Measurements from ENCODE around the gene TMEM151A.

TMEM151A gene

GRCh38 chr11:66282468-66283455 lies 8.9 kb upstream of the TMEM151A start:
- no peaks in the 10 kb centered on the region for H3K36me3 ChIP-seq (ENCODE audit: control insufficient read depth, insufficient read depth, low read length)
- no peaks in the 10 kb centered on the region for H3K27me3 ChIP-seq (ENCODE audit: insufficient read depth, low read length, poor library complexity)
- peak; percentile 99 for DNase-seq
- no peak overlapping the region for H2BK120ac ChIP-seq (ENCODE audit: low read depth, low read length)
- H3K9ac ChIP-seq (ENCODE audit: low read length), result no peak overlapping the region
- no peak overlapping the region for H2BK15ac ChIP-seq (replicated peaks; ENCODE audit: low read depth)
- H3K4me2 ChIP-seq (ENCODE audit: low read length), result no peak overlapping the region
- no peak overlapping the region for H2BK5ac ChIP-seq (ENCODE audit: low read length)
- H2AK5ac ChIP-seq (ENCODE audit: low read length), result no peak overlapping the region
- no peak overlapping the region for H3K4me3 ChIP-seq (ENCODE audit: low read length)
- no peaks in the 10 kb centered on the region for H3K4me1 ChIP-seq (ENCODE audit: control insufficient read depth, low read depth, low read length)
- H4K8ac ChIP-seq (ENCODE audit: low read depth, low read length), result no peak overlapping the region
- no peaks in the 10 kb centered on the region for H3K79me2 ChIP-seq (ENCODE audit: control insufficient read depth, insufficient read depth, low read length)
- no peak overlapping the region for H4K5ac ChIP-seq (ENCODE audit: low read length)
- H3K4ac ChIP-seq (ENCODE audit: low read depth, low read length), result no peak overlapping the region
- H3K79me1 ChIP-seq (ENCODE audit: low read length), result peaks cover 2% of the 10 kb centered on the region
- H3K27ac ChIP-seq (ENCODE audit: low read depth, low read length), result no peak overlapping the region
- no peak overlapping the region for H3K56ac ChIP-seq (ENCODE audit: low read length)
- H3K23ac ChIP-seq (ENCODE audit: low read length), result no peak overlapping the region
- no peak overlapping the region for H3K18ac ChIP-seq (ENCODE audit: low read length)
- no CpG with 5 or more reads among the region's 35 CpGs for WGBS (ENCODE audit: extremely low coverage, insufficient coverage, low lambda C conversion rate)

DNA sequence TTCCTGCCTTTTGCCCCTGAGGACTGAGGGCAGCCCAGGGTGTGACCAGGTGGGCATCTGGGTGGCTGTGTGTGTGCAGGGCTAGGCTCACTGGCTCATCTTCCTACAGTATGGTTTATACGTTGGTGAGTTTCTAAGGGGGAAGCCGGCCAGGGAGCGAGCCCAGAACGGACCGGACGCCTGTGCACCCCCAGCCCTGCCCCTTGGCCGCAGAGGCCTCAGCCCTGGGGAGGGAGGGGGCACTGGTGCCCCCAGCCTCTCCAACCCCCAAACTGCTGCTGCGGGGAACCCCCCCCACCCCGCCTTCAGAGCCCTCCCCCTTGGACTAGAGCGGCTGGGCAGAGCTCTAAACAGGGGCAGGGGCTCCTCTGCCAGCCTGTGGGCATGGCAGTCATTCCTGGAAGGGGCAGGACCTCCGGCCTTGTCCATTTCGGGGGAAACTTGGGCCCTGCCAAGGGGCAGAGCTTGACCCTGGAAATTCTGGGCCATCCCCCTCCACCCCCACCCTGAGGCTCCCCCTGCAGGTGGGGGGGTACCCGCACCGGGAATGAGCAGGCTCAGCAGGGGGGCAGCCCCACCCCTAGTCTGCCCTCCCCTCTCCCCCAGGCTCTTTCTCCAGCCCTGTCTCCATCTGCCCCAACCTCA lies 8.1 kb upstream of the TMEM151A start:
- H2BK5ac ChIP-seq (ENCODE audit: low read length), result no peak overlapping the region
- no peak overlapping the region for H3K27ac ChIP-seq (ENCODE audit: low read depth, low read length)
- H3K79me1 ChIP-seq (ENCODE audit: low read length), result peaks cover 8% of the 10 kb centered on the region
- WGBS (ENCODE audit: extremely low coverage, insufficient coverage, low lambda C conversion rate), result no CpG with 5 or more reads among the region's 14 CpGs
- no peak overlapping the region for H3K23ac ChIP-seq (ENCODE audit: low read length)
- H3K9ac ChIP-seq (ENCODE audit: low read length), result no peak overlapping the region
- no peaks in the 10 kb centered on the region for H3K27me3 ChIP-seq (ENCODE audit: insufficient read depth, low read length, poor library complexity)
- no peak overlapping the region for H2AK5ac ChIP-seq (ENCODE audit: low read length)
- H2BK15ac ChIP-seq (replicated peaks; ENCODE audit: low read depth), result no peak overlapping the region
- peaks cover 6% of the 10 kb centered on the region for H3K79me2 ChIP-seq (ENCODE audit: control insufficient read depth, insufficient read depth, low read length)
- H3K18ac ChIP-seq (ENCODE audit: low read length), result no peak overlapping the region
- H3K4me3 ChIP-seq (ENCODE audit: low read length), result no peak overlapping the region
- H2BK120ac ChIP-seq (ENCODE audit: low read depth, low read length), result no peak overlapping the region
- H4K8ac ChIP-seq (ENCODE audit: low read depth, low read length), result no peak overlapping the region
- H3K4me2 ChIP-seq (ENCODE audit: low read length), result no peak overlapping the region
- peaks cover 2% of the 10 kb centered on the region for H3K4me1 ChIP-seq (ENCODE audit: control insufficient read depth, low read depth, low read length)
- no peak overlapping the region for H3K56ac ChIP-seq (ENCODE audit: low read length)
- no peak overlapping the region for H4K5ac ChIP-seq (ENCODE audit: low read length)
- no peaks in the 10 kb centered on the region for H3K36me3 ChIP-seq (ENCODE audit: control insufficient read depth, insufficient read depth, low read length)
- H3K4ac ChIP-seq (ENCODE audit: low read depth, low read length), result no peak overlapping the region
- DNase-seq, result no peak

DNA sequence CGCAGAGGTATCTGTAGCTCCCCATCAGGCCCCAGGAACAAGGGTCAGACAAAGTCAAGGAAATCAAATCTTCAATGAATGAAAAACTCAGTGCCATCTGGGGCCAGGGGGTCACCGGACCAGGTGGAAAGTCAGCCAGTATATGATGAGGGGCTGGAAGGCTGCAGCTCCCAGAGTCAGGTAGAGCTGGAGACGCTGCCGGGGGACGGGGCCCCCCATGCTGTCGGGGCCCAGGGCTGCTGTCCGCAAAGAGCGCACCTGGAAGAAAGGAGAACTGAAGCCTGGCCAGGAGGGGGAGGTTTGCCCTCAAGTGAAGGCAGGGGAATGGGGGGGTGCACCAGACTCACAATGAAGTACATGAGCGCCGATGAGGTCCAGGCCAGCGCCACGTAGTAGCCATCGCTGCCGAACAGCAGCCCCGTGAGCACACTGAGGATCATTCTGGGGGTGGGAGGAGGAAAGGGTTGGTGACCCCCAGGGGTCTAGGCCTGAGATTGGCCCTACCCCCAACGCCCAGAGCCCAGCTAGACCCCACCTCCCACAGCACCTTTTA lies 7.1 kb upstream of the TMEM151A start:
- H3K27ac ChIP-seq (ENCODE audit: low read depth, low read length), result no peak overlapping the region
- H2BK15ac ChIP-seq (replicated peaks; ENCODE audit: low read depth), result no peak overlapping the region
- no peak overlapping the region for H3K4me3 ChIP-seq (ENCODE audit: low read length)
- peaks cover 8% of the 10 kb centered on the region for H3K79me1 ChIP-seq (ENCODE audit: low read length)
- no peak overlapping the region for H3K56ac ChIP-seq (ENCODE audit: low read length)
- no peak overlapping the region for H4K8ac ChIP-seq (ENCODE audit: low read depth, low read length)
- H2AK5ac ChIP-seq (ENCODE audit: low read length), result no peak overlapping the region
- H3K79me2 ChIP-seq (ENCODE audit: control insufficient read depth, insufficient read depth, low read length), result peaks cover 6% of the 10 kb centered on the region
- H3K27me3 ChIP-seq (ENCODE audit: insufficient read depth, low read length, poor library complexity), result no peaks in the 10 kb centered on the region
- H3K18ac ChIP-seq (ENCODE audit: low read length), result no peak overlapping the region
- H4K5ac ChIP-seq (ENCODE audit: low read length), result no peak overlapping the region
- no peak for DNase-seq
- no peak overlapping the region for H3K23ac ChIP-seq (ENCODE audit: low read length)
- H3K9ac ChIP-seq (ENCODE audit: low read length), result no peak overlapping the region
- H3K4me2 ChIP-seq (ENCODE audit: low read length), result no peak overlapping the region
- no peak overlapping the region for H2BK120ac ChIP-seq (ENCODE audit: low read depth, low read length)
- no peak overlapping the region for H2BK5ac ChIP-seq (ENCODE audit: low read length)
- peaks cover 2% of the 10 kb centered on the region for H3K4me1 ChIP-seq (ENCODE audit: control insufficient read depth, low read depth, low read length)
- no peak overlapping the region for H3K4ac ChIP-seq (ENCODE audit: low read depth, low read length)
- WGBS (ENCODE audit: extremely low coverage, insufficient coverage, low lambda C conversion rate), result no CpG with 5 or more reads among the region's 16 CpGs
- no peaks in the 10 kb centered on the region for H3K36me3 ChIP-seq (ENCODE audit: control insufficient read depth, insufficient read depth, low read length)

- H3K4me3 ChIP-seq (ENCODE audit: low read length), result no peak overlapping the region
- H3K79me1 ChIP-seq (ENCODE audit: low read length), result peaks cover 8% of the 10 kb centered on the region
- no peak for DNase-seq
- H2AK5ac ChIP-seq (ENCODE audit: low read length), result no peak overlapping the region
- H4K8ac ChIP-seq (ENCODE audit: low read depth, low read length), result no peak overlapping the region
- H3K56ac ChIP-seq (ENCODE audit: low read length), result no peak overlapping the region
- no peak overlapping the region for H2BK5ac ChIP-seq (ENCODE audit: low read length)
- H3K36me3 ChIP-seq (ENCODE audit: control insufficient read depth, insufficient read depth, low read length), result no peaks in the 10 kb centered on the region
- peaks cover 6% of the 10 kb centered on the region for H3K79me2 ChIP-seq (ENCODE audit: control insufficient read depth, insufficient read depth, low read length)
- H3K4me2 ChIP-seq (ENCODE audit: low read length), result no peak overlapping the region
- no peak overlapping the region for H3K4ac ChIP-seq (ENCODE audit: low read depth, low read length)
- no peak overlapping the region for H3K9ac ChIP-seq (ENCODE audit: low read length)
- no peak overlapping the region for H2BK120ac ChIP-seq (ENCODE audit: low read depth, low read length)
- no peak overlapping the region for H3K27ac ChIP-seq (ENCODE audit: low read depth, low read length)
- H3K23ac ChIP-seq (ENCODE audit: low read length), result no peak overlapping the region
- no CpG with 5 or more reads among the region's 13 CpGs for WGBS (ENCODE audit: extremely low coverage, insufficient coverage, low lambda C conversion rate)
- no peaks in the 10 kb centered on the region for H3K27me3 ChIP-seq (ENCODE audit: insufficient read depth, low read length, poor library complexity)
- peaks cover 2% of the 10 kb centered on the region for H3K4me1 ChIP-seq (ENCODE audit: control insufficient read depth, low read depth, low read length)
- H4K5ac ChIP-seq (ENCODE audit: low read length), result no peak overlapping the region
- H3K18ac ChIP-seq (ENCODE audit: low read length), result no peak overlapping the region
- no peak overlapping the region for H2BK15ac ChIP-seq (replicated peaks; ENCODE audit: low read depth)
Observed at GRCh38 chr11:66285250-66285947, 6.3 kb upstream of the TMEM151A start.

- Histone ChIP-seq H3K4me1 (ENCODE audit: control insufficient read depth, low read depth, low read length) (peaks cover 2% of the 10 kb centered on the region), H3K79me2 (ENCODE audit: control insufficient read depth, insufficient read depth, low read length) (peaks cover 6% of the 10 kb centered on the region), H3K9ac (ENCODE audit: low read length) (no peak overlapping the region), H3K4me2 (ENCODE audit: low read length) (no peak overlapping the region), H2BK120ac (ENCODE audit: low read depth, low read length) (no peak overlapping the region), H2BK15ac (replicated peaks; ENCODE audit: low read depth) (no peak overlapping the region), H2AK5ac (ENCODE audit: low read length) (no peak overlapping the region), H2BK5ac (ENCODE audit: low read length) (no peak overlapping the region), H3K27me3 (ENCODE audit: insufficient read depth, low read length, poor library complexity) (peaks cover 7% of the 10 kb centered on the region), H4K5ac (ENCODE audit: low read length) (no peak overlapping the region), H3K56ac (ENCODE audit: low read length) (no peak overlapping the region), H3K4ac (ENCODE audit: low read depth, low read length) (no peak overlapping the region), H3K4me3 (ENCODE audit: low read length) (no peak overlapping the region), H3K18ac (ENCODE audit: low read length) (no peak overlapping the region), H3K79me1 (ENCODE audit: low read length) (peaks cover 8% of the 10 kb centered on the region), H3K27ac (ENCODE audit: low read depth, low read length) (no peak overlapping the region), H4K8ac (ENCODE audit: low read depth, low read length) (no peak overlapping the region), H3K23ac (ENCODE audit: low read length) (no peak overlapping the region), H3K36me3 (ENCODE audit: control insufficient read depth, insufficient read depth, low read length) (no peaks in the 10 kb centered on the region)
- no CpG with 5 or more reads among the region's 5 CpGs for WGBS (ENCODE audit: extremely low coverage, insufficient coverage, low lambda C conversion rate)
- no peak for DNase-seq
Observed at GRCh38 chr11:66286699-66287098, 5.0 kb upstream of the TMEM151A start.

Data from mesendoderm (in vitro differentiated cells).